Measurements from ENCODE around the gene PLEKHA4. TPM values are rescaled to one million over a fixed set of nuclear protein-coding genes. Genes with fewer than 3 reads are reported as not detected.

The PLEKHA4 gene
- total and polyA plus RNA-seq, 2 experiments from 2014 or later, result 27.1 to 29.4 TPM

GRCh38 chr19:48841047-48841446 lies 27.4 kb downstream of the PLEKHA4 start:
- no peak for DNase-seq (ENCODE audit: low read depth in 1 of 2, low spot score in 1 of 2)
- Histone ChIP-seq H3K9me3 (ENCODE audit: low read depth) (no peaks in the 10 kb centered on the region), H3K27me3 (no peaks in the 10 kb centered on the region), H3K4me3 (no peak overlapping the region), H3K36me3 (no peaks in the 10 kb centered on the region), H3K4me1 (ENCODE audit: low read depth) (no peaks in the 10 kb centered on the region), H3K27ac (no peak overlapping the region)
- no peak for TF ChIP-seq CTCF (IDR thresholded peaks at IDR 0.05; ENCODE audit: low read depth, low read length)

- Histone ChIP-seq H3K27me3 (no peaks in the 10 kb centered on the region), H3K4me1 (ENCODE audit: low read depth) (no peaks in the 10 kb centered on the region), H3K27ac (no peak overlapping the region), H3K9me3 (ENCODE audit: low read depth) (no peaks in the 10 kb centered on the region), H3K36me3 (no peaks in the 10 kb centered on the region), H3K4me3 (peak overlapping the region; percentile 37)
- TF ChIP-seq CTCF (IDR thresholded peaks at IDR 0.05; ENCODE audit: low read depth, low read length), result no peak
- DNase-seq (ENCODE audit: low read depth in 1 of 2, low spot score in 1 of 2), result no peak
Measured at GRCh38 chr19:48837687-48838086, 30.7 kb downstream of the PLEKHA4 start.

- Histone ChIP-seq H3K4me1 (ENCODE audit: low read depth) (no peaks in the 10 kb centered on the region), H3K4me3 (peak overlapping the region; percentile 37), H3K27me3 (no peaks in the 10 kb centered on the region), H3K36me3 (no peaks in the 10 kb centered on the region), H3K27ac (peak overlapping the region; percentile 63), H3K9me3 (ENCODE audit: low read depth) (no peaks in the 10 kb centered on the region)
- TF ChIP-seq CTCF (IDR thresholded peaks at IDR 0.05; ENCODE audit: low read depth, low read length), result no peak
- peak; percentile 90 to 96 for DNase-seq (ENCODE audit: low read depth in 1 of 2, low spot score in 1 of 2)
Measured at GRCh38 chr19:48837051-48837524, 31.3 kb downstream of the PLEKHA4 start.

GRCh38 chr19:48836089-48837017 lies 32.1 kb downstream of the PLEKHA4 start, which contains the start of gene HSD17B14:
TSS of gene HSD17B14 (minus strand) at chr19:48836491. CDS start at chr19:48836411, 80 bp downstream.
- Histone ChIP-seq H3K9me3 (ENCODE audit: low read depth) (no peaks in the 10 kb centered on the region), H3K27me3 (no peaks in the 10 kb centered on the region), H3K36me3 (no peaks in the 10 kb centered on the region), H3K4me1 (ENCODE audit: low read depth) (no peaks in the 10 kb centered on the region), H3K4me3 (peak within 1 kb of the TSS; percentile 37), H3K27ac (peak within 1 kb of the TSS; percentile 87)
- no peak for TF ChIP-seq CTCF (IDR thresholded peaks at IDR 0.05; ENCODE audit: low read depth, low read length)
- peak; percentile 66 to 68 for DNase-seq (ENCODE audit: low read depth in 1 of 2, low spot score in 1 of 2)

- Histone ChIP-seq H3K27ac (peak overlapping the region; percentile 87), H3K4me1 (ENCODE audit: low read depth) (no peaks in the 10 kb centered on the region), H3K4me3 (peak overlapping the region; percentile 37), H3K36me3 (no peaks in the 10 kb centered on the region), H3K9me3 (ENCODE audit: low read depth) (no peaks in the 10 kb centered on the region), H3K27me3 (no peaks in the 10 kb centered on the region)
- TF ChIP-seq CTCF (IDR thresholded peaks at IDR 0.05; ENCODE audit: low read depth, low read length), result peak; percentile 88
- peak; percentile 88 to 94 for DNase-seq (ENCODE audit: low read depth in 1 of 2, low spot score in 1 of 2)
Measured at GRCh38 chr19:48835734-48836088, 32.7 kb downstream of the PLEKHA4 start.
